SK-N-SH treated with all-trans-retinoic acid at 6 μM for 48 hours (cell line): ENCODE measurements around the gene EMCN.
A peak's percentile ranks its signal among the peaks of the same experiment; 100 is the strongest.

Source experiments
- ATAC-seq: fragments of 200-7000 bp; cut with Tn5 transposase; 3 replicates; pipeline ENCODE4 v1.9.1; 2020; ENCODE audit warnings: mild to moderate bottlenecking, moderate library complexity
- BACH2 ChIP-seq: fragments of 250-450 bp; sonication (Bioruptor Pico); IDR thresholded peaks from 2 replicates; pipeline ENCODE4 v1.9.0; 2021; ENCODE audit warnings: mild to moderate bottlenecking, borderline replicate concordance
- CSDC2 ChIP-seq: fragments of 250-450 bp; sonication (Bioruptor Pico); IDR thresholded peaks from 2 replicates; pipeline ENCODE4 v1.5.0; 2020; ENCODE audit warnings: mild to moderate bottlenecking, moderate library complexity
- ESRRG ChIP-seq: fragments of 250-450 bp; sonication (Bioruptor Pico); IDR thresholded peaks from 2 replicates; pipeline ENCODE4 v1.6.1; 2021; ENCODE audit warnings: mild to moderate bottlenecking
- GLIS3 ChIP-seq: fragments of 250-450 bp; sonication (Bioruptor Pico); IDR thresholded peaks from 2 replicates; pipeline ENCODE4 v1.5.0; 2020; ENCODE audit warnings: mild to moderate bottlenecking, moderate library complexity
- PATZ1 ChIP-seq: fragments of 250-450 bp; sonication (Bioruptor Pico); IDR thresholded peaks from 2 replicates; pipeline ENCODE4 v1.8.0; 2020; ENCODE audit warnings: mild to moderate bottlenecking, moderate library complexity, borderline replicate concordance
- PPARA ChIP-seq: fragments of 250-450 bp; sonication (Bioruptor Pico); IDR thresholded peaks from 2 replicates; pipeline ENCODE4 v1.5.0; 2020; ENCODE audit warnings: mild to moderate bottlenecking, borderline replicate concordance
- RARB ChIP-seq: fragments of 250-450 bp; sonication (Bioruptor Pico); IDR thresholded peaks from 2 replicates; pipeline ENCODE4 v1.8.0; 2021; ENCODE audit warnings: mild to moderate bottlenecking, moderate library complexity
- SNAI2 ChIP-seq: fragments of 250-450 bp; sonication (Bioruptor Pico); IDR thresholded peaks from 2 replicates; pipeline ENCODE4 v1.5.0; 2020; ENCODE audit warnings: mild to moderate bottlenecking, moderate library complexity
- TCF4 ChIP-seq: fragments of 250-450 bp; sonication (Bioruptor Pico); IDR thresholded peaks from 2 replicates; pipeline ENCODE4 v1.8.0; 2021; ENCODE audit warnings: mild to moderate bottlenecking, moderate library complexity, borderline replicate concordance
- TOX ChIP-seq: fragments of 250-450 bp; sonication (Bioruptor Pico); IDR thresholded peaks from 2 replicates; pipeline ENCODE4 v1.8.0; 2021; ENCODE audit warnings: mild to moderate bottlenecking, moderate library complexity, borderline replicate concordance
- TSHZ2 ChIP-seq: fragments of 250-450 bp; sonication (Bioruptor Pico); IDR thresholded peaks from 2 replicates; pipeline ENCODE4 v1.5.0; 2020; ENCODE audit warnings: mild to moderate bottlenecking, moderate library complexity
- ZFP3 ChIP-seq: fragments of 250-450 bp; sonication (Bioruptor Pico); IDR thresholded peaks from 2 replicates; pipeline ENCODE4 v1.5.0; 2020; ENCODE audit warnings: mild to moderate bottlenecking, moderate library complexity
- ZFP30 ChIP-seq: fragments of 450-650 bp; formaldehyde crosslinking; IDR thresholded peaks from 2 replicates; pipeline ENCODE4 v1.5.0; 2022; ENCODE audit warnings: mild to moderate bottlenecking, moderate library complexity
- ZNF565 ChIP-seq: fragments of 450-650 bp; formaldehyde crosslinking; conservative IDR thresholded peaks from 2 replicates; pipeline ENCODE4 v1.5.0; 2020; ENCODE audit warnings: low read depth, mild to moderate bottlenecking, moderate library complexity
- ZNF70 ChIP-seq: fragments of 450-650 bp; formaldehyde crosslinking; IDR thresholded peaks from 2 replicates; pipeline ENCODE4 v1.5.0; 2020; ENCODE audit warnings: mild to moderate bottlenecking, moderate library complexity
- ZNF8 ChIP-seq: fragments of 450-650 bp; formaldehyde crosslinking; IDR thresholded peaks from 2 replicates; pipeline ENCODE4 v1.5.0; 2020; ENCODE audit warnings: mild to moderate bottlenecking, moderate library complexity
- TF ChIP-seq, protein P1 (sequence below): fragments of 250-450 bp; sonication (Bioruptor Pico); IDR thresholded peaks from 2 replicates; pipeline ENCODE4 v1.5.1; 2020; ENCODE audit warnings: low read depth, mild to moderate bottlenecking, moderate library complexity
- TF ChIP-seq, protein P2 (sequence below): fragments of 250-450 bp; sonication (Bioruptor Pico); IDR thresholded peaks from 2 replicates; pipeline ENCODE4 v1.8.0; 2021; ENCODE audit warnings: low read depth, mild to moderate bottlenecking, moderate library complexity, borderline replicate concordance
- TF ChIP-seq, protein P3 (sequence below): fragments of 250-450 bp; sonication (Bioruptor Pico); IDR thresholded peaks from 2 replicates; pipeline ENCODE4 v1.5.1; 2021; ENCODE audit warnings: mild to moderate bottlenecking, moderate library complexity

The EMCN gene

GRCh38 chr4:100495074-100495473 is 22.7 kb downstream of the EMCN start:
- no peak for ATAC-seq

GRCh38 chr4:100494166-100494565 is 23.7 kb downstream of the EMCN start:
- TF ChIP-seq ZNF8 (CRISPR knock-in tag) (no peak), RARB (no peak), ZNF565 (no peak), ZFP30 (CRISPR knock-in tag) (no peak), ESRRG (CRISPR knock-in tag) (no peak), PPARA (CRISPR knock-in tag) (no peak), ZFP3 (CRISPR knock-in tag) (no peak), CSDC2 (CRISPR knock-in tag) (no peak), TCF4 (no peak), BACH2 (CRISPR knock-in tag) (no peak), TSHZ2 (CRISPR knock-in tag) (no peak), TOX (CRISPR knock-in tag) (no peak)
- TF ChIP-seq, protein P1, sequence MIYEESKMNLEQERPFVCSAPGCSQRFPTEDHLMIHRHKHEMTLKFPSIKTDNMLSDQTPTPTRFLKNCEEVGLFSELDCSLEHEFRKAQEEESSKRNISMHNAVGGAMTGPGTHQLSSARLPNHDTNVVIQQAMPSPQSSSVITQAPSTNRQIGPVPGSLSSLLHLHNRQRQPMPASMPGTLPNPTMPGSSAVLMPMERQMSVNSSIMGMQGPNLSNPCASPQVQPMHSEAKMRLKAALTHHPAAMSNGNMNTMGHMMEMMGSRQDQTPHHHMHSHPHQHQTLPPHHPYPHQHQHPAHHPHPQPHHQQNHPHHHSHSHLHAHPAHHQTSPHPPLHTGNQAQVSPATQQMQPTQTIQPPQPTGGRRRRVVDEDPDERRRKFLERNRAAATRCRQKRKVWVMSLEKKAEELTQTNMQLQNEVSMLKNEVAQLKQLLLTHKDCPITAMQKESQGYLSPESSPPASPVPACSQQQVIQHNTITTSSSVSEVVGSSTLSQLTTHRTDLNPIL: no peak
- TF ChIP-seq, protein P2, sequence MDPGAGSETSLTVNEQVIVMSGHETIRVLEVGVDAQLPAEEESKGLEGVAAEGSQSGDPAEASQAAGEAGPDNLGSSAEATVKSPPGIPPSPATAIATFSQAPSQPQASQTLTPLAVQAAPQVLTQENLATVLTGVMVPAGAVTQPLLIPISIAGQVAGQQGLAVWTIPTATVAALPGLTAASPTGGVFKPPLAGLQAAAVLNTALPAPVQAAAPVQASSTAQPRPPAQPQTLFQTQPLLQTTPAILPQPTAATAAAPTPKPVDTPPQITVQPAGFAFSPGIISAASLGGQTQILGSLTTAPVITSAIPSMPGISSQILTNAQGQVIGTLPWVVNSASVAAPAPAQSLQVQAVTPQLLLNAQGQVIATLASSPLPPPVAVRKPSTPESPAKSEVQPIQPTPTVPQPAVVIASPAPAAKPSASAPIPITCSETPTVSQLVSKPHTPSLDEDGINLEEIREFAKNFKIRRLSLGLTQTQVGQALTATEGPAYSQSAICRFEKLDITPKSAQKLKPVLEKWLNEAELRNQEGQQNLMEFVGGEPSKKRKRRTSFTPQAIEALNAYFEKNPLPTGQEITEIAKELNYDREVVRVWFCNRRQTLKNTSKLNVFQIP (CRISPR knock-in tag): no peak
- TF ChIP-seq, protein P3, sequence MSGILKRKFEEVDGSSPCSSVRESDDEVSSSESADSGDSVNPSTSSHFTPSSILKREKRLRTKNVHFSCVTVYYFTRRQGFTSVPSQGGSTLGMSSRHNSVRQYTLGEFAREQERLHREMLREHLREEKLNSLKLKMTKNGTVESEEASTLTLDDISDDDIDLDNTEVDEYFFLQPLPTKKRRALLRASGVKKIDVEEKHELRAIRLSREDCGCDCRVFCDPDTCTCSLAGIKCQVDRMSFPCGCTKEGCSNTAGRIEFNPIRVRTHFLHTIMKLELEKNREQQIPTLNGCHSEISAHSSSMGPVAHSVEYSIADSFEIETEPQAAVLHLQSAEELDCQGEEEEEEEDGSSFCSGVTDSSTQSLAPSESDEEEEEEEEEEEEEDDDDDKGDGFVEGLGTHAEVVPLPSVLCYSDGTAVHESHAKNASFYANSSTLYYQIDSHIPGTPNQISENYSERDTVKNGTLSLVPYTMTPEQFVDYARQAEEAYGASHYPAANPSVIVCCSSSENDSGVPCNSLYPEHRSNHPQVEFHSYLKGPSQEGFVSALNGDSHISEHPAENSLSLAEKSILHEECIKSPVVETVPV: no peak
- ATAC-seq: peak; percentile 88

More at GRCh38 chr4:100495074-100495473, 22.7 kb downstream of the EMCN start:
- no peak for TF ChIP-seq ZFP30 (CRISPR knock-in tag)
- no peak for TF ChIP-seq ZNF8 (CRISPR knock-in tag)
- TF ChIP-seq, protein P3: no peak
- TF ChIP-seq CSDC2 (CRISPR knock-in tag): no peak
- no peak for TF ChIP-seq PATZ1 (CRISPR knock-in tag)
- no peak for TF ChIP-seq TCF4
- no peak for TF ChIP-seq SNAI2
- no peak for TF ChIP-seq ESRRG (CRISPR knock-in tag)
- no peak for TF ChIP-seq TOX (CRISPR knock-in tag)
- TF ChIP-seq RARB: no peak
- no peak for TF ChIP-seq GLIS3 (CRISPR knock-in tag)
- TF ChIP-seq, all 23 proteins: peak for 0

- ATAC-seq: peak; percentile 82
- no peak for TF ChIP-seq ZNF70 (CRISPR knock-in tag)
- no peak for TF ChIP-seq PPARA (CRISPR knock-in tag)
- TF ChIP-seq TSHZ2 (CRISPR knock-in tag): no peak
- TF ChIP-seq, protein P1: no peak
- no peak for TF ChIP-seq TOX (CRISPR knock-in tag)
- no peak for TF ChIP-seq BACH2 (CRISPR knock-in tag)
- TF ChIP-seq GLIS3 (CRISPR knock-in tag): no peak
- no peak for TF ChIP-seq SNAI2
- TF ChIP-seq, protein P2 (CRISPR knock-in tag): no peak
- no peak for TF ChIP-seq ZFP30 (CRISPR knock-in tag)
- no peak for TF ChIP-seq ZNF565
- TF ChIP-seq, all 23 proteins: peak for 0
These were observed 24.1 kb downstream of the EMCN start for GRCh38 chr4:100493756-100494155.
